Measurements from ENCODE around the gene CECR2. TPM values are rescaled to one million over a fixed set of nuclear protein-coding genes. Genes with fewer than 3 reads are reported as not detected.

Gene CECR2
- total RNA-seq, 1 donor from 2014 or later, result 1.4 TPM

- Histone ChIP-seq H3K9me3 (no peaks in the 10 kb centered on the region), H3K27ac (no peak overlapping the region), H3K27me3 (no peaks in the 10 kb centered on the region), H3K36me3 (no peaks in the 10 kb centered on the region), H3K4me3 (no peak overlapping the region), H3K4me1 (peaks cover 4 to 22% of the 10 kb centered on the region in 2 donors)
- DNase-seq (ENCODE audit: low spot score in 2 of 2), result no peak
- intact Hi-C loops (cut with DNase I), result no loop called here
- TF ChIP-seq CTCF (IDR thresholded peaks at IDR 0.05), result no peak
Observed at GRCh38 chr22:17566776-17567175, 197.5 kb downstream of the CECR2 start.

GRCh38 chr22:17569971-17570511 lies 200.8 kb downstream of the CECR2 start:
- H3K4me3 ChIP-seq, result peak overlapping the region in 1 of 2 donors; percentile 60
- intact Hi-C loops (cut with DNase I), result loop anchor here (5.0 kb wide), 1 partner anchor 57 kb away; the partner anchor contains the start of gene ATP6V1E1
- no peaks in the 10 kb centered on the region for H3K36me3 ChIP-seq

DNA sequence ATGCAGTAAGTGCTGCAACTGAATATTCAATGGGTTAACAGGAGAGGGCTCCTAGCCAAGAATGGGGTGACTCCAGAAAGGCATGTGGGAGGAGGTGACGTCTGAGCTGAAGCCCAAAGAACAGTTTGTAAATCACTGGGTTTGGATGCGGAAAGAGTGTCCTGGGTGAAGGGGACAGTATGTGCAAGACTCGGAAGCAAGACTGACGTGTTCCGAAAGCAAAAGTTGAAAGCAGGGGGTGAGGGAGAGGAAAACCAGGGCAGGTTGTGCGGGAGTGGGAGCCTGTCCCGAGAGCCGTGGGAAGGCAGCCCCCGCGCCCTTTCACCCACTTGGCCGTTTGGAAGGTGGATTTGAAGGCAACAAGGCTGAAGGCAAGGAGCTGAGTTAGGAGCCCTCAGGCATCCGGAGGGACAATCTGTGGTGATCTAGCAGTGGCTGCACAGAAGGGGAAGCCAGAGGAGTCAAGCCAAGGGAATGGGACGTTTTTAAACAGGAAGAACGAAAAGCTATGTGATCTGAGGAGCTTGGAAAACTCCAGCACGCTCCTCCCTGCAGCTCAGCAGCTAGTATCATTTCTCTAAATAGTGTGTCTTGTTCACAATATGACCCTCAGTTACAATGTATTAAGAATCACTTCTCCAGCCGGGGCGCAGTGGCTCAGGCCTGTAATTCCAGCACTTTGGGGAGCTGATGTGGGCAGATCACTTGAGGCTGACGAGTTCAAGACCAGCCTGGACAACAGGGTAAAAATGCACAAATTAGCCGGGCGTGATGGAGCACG lies 201.8 kb downstream of the CECR2 start:
- Histone ChIP-seq H3K9me3 (no peaks in the 10 kb centered on the region), H3K4me1 (peaks cover 4 to 19% of the 10 kb centered on the region in 2 donors), H3K4me3 (peak overlapping the region; percentile 27 to 60), H3K36me3 (no peaks in the 10 kb centered on the region), H3K27ac (peak overlapping the region; percentile 61 to 86), H3K27me3 (no peaks in the 10 kb centered on the region)
- intact Hi-C loops (cut with DNase I), result loop anchor here (5.0 kb wide), 1 partner anchor 56 kb away; the partner anchor contains the start of gene ATP6V1E1
- TF ChIP-seq CTCF (IDR thresholded peaks at IDR 0.05), result no peak
- DNase-seq (ENCODE audit: low spot score in 2 of 2), result peak in 1 of 2 donors; percentile 90

More at GRCh38 chr22:17569971-17570511, 200.8 kb downstream of the CECR2 start:
- H3K27me3 ChIP-seq, result no peaks in the 10 kb centered on the region
- H3K9me3 ChIP-seq, result no peaks in the 10 kb centered on the region
- peak overlapping the region; percentile 61 for H3K27ac ChIP-seq
- DNase-seq (ENCODE audit: low spot score in 2 of 2), result no peak
- H3K4me1 ChIP-seq, result peaks cover 4 to 19% of the 10 kb centered on the region in 2 donors
- no peak for TF ChIP-seq CTCF (IDR thresholded peaks at IDR 0.05)

DNA sequence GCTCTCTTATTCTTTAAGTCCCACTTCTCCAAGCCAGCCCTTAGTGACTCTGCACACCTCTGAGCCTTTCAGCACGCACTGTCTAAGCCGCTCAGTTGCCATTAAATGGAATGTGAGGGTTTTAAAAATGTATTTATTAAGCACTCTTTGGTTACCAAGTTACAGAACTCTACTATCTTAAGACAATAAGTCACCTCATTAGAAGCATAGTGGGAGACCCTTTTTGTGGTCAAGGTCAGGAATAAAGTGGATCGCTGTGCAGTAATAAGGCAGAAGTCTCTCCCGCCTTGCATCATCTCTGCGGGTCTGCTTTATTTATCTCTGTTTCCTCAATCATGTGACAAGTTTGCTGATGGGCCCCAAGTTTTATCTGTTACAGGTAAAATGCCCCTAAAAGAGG lies 205.9 kb downstream of the CECR2 start:
- H3K27ac ChIP-seq, result no peak overlapping the region
- H3K4me1 ChIP-seq, result peaks cover 4 to 13% of the 10 kb centered on the region in 2 donors
- no peak overlapping the region for H3K4me3 ChIP-seq
- TF ChIP-seq CTCF (IDR thresholded peaks at IDR 0.05), result no peak
- no peaks in the 10 kb centered on the region for H3K9me3 ChIP-seq
- H3K27me3 ChIP-seq, result no peaks in the 10 kb centered on the region
- intact Hi-C loops (cut with DNase I), result no loop called here
- no peak for DNase-seq (ENCODE audit: low spot score in 2 of 2)
- no peaks in the 10 kb centered on the region for H3K36me3 ChIP-seq

- H3K36me3 ChIP-seq, result no peaks in the 10 kb centered on the region
- H3K4me3 ChIP-seq, result no peak overlapping the region
- H3K4me1 ChIP-seq, result peaks cover 0 to 8% of the 10 kb centered on the region in 2 donors
- H3K27ac ChIP-seq, result no peak overlapping the region
- no peak for DNase-seq (ENCODE audit: low spot score in 2 of 2)
- no peaks in the 10 kb centered on the region for H3K27me3 ChIP-seq
- no peaks in the 10 kb centered on the region for H3K9me3 ChIP-seq
- no peak for TF ChIP-seq CTCF (IDR thresholded peaks at IDR 0.05)
- intact Hi-C loops (cut with DNase I), result no loop called here
Observed at GRCh38 chr22:17575681-17576080, 206.4 kb downstream of the CECR2 start.

Measured in ascending aorta (tissue), 2 donors.